ENCODE measurements around the gene MAP2K6. TPM values are rescaled to one million over a fixed set of nuclear protein-coding genes. Genes with fewer than 3 reads are reported as not detected.

Gene MAP2K6
- total and polyA plus RNA-seq, 2 of the 8 experiments (the other 6 are each of a cell fraction or from before 2014, with no cell fraction given): 11.0 to 44.1 TPM

DNA sequence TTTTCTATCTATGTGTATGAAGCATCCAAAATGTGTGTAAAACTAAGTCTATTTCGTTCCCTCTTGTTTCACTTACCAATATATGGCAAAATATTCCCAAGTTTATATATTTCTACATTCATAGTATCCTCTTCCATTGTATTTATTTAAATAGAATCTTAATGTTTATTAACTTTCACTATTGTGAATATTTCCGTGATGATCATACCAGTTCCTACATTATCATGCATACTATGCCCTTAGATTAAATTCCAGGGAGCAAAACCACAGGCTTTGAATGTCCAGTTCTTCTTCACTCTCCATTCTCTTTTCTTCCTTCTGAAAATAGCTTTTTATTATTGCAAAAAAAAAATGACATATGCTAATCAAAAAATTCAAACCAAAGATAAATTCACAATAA is 4.0 kb downstream of the MAP2K6 start:
- Histone ChIP-seq H3K18ac (ENCODE audit: extremely low read depth, low read length) (no peak overlapping the region), H4K91ac (replicated peaks; ENCODE audit: insufficient read length, low read length) (no peak overlapping the region), H2BK12ac (ENCODE audit: low read depth, low read length) (no peak overlapping the region), H3K27me3 (replicated peaks in 1 of 4; ENCODE audit: control insufficient read depth in 3 of 4, extremely low read depth in 1 of 4, insufficient read depth in 3 of 4, low read length in 3 of 4) (no peaks in the 10 kb centered on the region), H3K23me2 (ENCODE audit: low read depth, low read length) (peaks cover 9% of the 10 kb centered on the region; the same call in 1 of the 2 replicates), H3K4me1 (replicated peaks in 1 of 4; ENCODE audit: control insufficient read depth in 3 of 4, insufficient read depth in 4 of 4, low read length in 3 of 4) (peaks cover 0 to 13% (median 3%) of the 10 kb centered on the region in 4 experiments; a peak in 4 of 7 replicates), H3K79me1 (ENCODE audit: low read depth, low read length) (no peaks in the 10 kb centered on the region), H3K14ac (ENCODE audit: insufficient read length) (no peak overlapping the region), H3K4ac (replicated peaks; ENCODE audit: insufficient read length, low read depth, low read length) (no peak overlapping the region), H3K79me2 (ENCODE audit: control insufficient read depth in 1 of 2, insufficient read depth in 2 of 2, low read length in 2 of 2) (peaks cover 0 to 80% of the 10 kb centered on the region in 2 experiments; a peak in 2 of 4 replicates), H4K8ac (ENCODE audit: extremely low read depth, insufficient read depth, low read length) (no peak overlapping the region), H3K27ac (ENCODE audit: low read depth, low read length) (no peak overlapping the region), H3K4me2 (ENCODE audit: insufficient read depth in 1 of 2, low read depth in 2 of 2, low read length in 2 of 2) (no peak overlapping the region), H3K9ac (replicated peaks in 1 of 4; ENCODE audit: extremely low read depth in 1 of 4, low read depth in 3 of 4, low read length in 3 of 4) (no peak overlapping the region), H2AFZ (ENCODE audit: low read length) (no peak overlapping the region), H3K23ac (ENCODE audit: insufficient read length) (no peak overlapping the region), H2BK5ac (ENCODE audit: low read depth, low read length) (no peak overlapping the region), H2BK120ac (replicated peaks; ENCODE audit: low read depth, low read length) (no peak overlapping the region), H3K56ac (replicated peaks; ENCODE audit: insufficient read length, low read depth, low read length) (no peak overlapping the region), H2BK15ac (ENCODE audit: low read length) (no peak overlapping the region), H2BK20ac (ENCODE audit: low read length) (no peak overlapping the region), H3K36me3 (ENCODE audit: control insufficient read depth in 2 of 4, insufficient read depth in 4 of 4, low read length in 3 of 4) (no peaks in the 10 kb centered on the region), H4K5ac (ENCODE audit: insufficient read length, low read depth, low read length) (no peak overlapping the region), H3K4me3 (ENCODE audit: extremely low read depth in 1 of 4, insufficient read depth in 2 of 4, low read depth in 3 of 4, low read length in 4 of 4) (peak overlapping the region in 1 of 4 experiments; percentile 85; a peak in 1 of 8 replicates), H3K9me3 (ENCODE audit: insufficient read depth in 2 of 2, low read depth in 1 of 2, low read length in 1 of 2) (no peaks in the 10 kb centered on the region), H4K20me1 (replicated peaks in 1 of 2; ENCODE audit: control insufficient read depth in 1 of 2, insufficient read depth in 2 of 2, low read length in 2 of 2) (no peaks in the 10 kb centered on the region), H2AK5ac (ENCODE audit: low read depth, low read length) (no peak overlapping the region)
- no peak for TF ChIP-seq SUZ12 (IDR thresholded peaks at IDR 0.05; ENCODE audit: low read length)
- TF ChIP-seq ZNF274 (IDR thresholded peaks at IDR 0.05; ENCODE audit: borderline replicate concordance, extremely low read depth, low read length): no peak
- TF ChIP-seq TAF1 (IDR thresholded peaks at IDR 0.05; ENCODE audit: low read depth, low read length): no peak
- no peak for TF ChIP-seq YY1 (IDR thresholded peaks at IDR 0.05; ENCODE audit: low read depth, low read length)
- TF ChIP-seq, protein P1, sequence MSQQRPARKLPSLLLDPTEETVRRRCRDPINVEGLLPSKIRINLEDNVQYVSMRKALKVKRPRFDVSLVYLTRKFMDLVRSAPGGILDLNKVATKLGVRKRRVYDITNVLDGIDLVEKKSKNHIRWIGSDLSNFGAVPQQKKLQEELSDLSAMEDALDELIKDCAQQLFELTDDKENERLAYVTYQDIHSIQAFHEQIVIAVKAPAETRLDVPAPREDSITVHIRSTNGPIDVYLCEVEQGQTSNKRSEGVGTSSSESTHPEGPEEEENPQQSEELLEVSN (IDR thresholded peaks at IDR 0.05): no peak
- TF ChIP-seq KDM4A (IDR thresholded peaks at IDR 0.05; ENCODE audit: low read depth, low read length, severe bottlenecking): no peak
- 80% methylated on average over 2 of the region's 2 CpGs; no CpG with 5 or more reads in 1 of the 2 experiments for WGBS, 2 experiments (ENCODE audit: extremely low coverage in 1 of 2, insufficient coverage in 1 of 2, insufficient read length in 1 of 2, insufficient replicate concordance in 2 of 2, low coverage in 1 of 2, low lambda C conversion rate in 2 of 2, missing lambda C conversion rate in 1 of 2)
- CTCF ChIA-PET (ENCODE audit: partially characterized antibody): interaction anchor here (0.9 to 1.6 kb wide), 2 partner anchors 12 to 48 kb away, joined by 3 to 4 read pairs; no protein-coding TSS in a partner anchor
- POLR2A ChIA-PET (ENCODE audit: partially characterized antibody): no interaction called here
- FAIRE-seq (no peak), DNase-seq (ENCODE audit: low read depth in 1 of 2, low spot score in 2 of 2) (no peak)

All from H1 (cell line).